ENCODE measurements around the gene GRID1.

DNA sequence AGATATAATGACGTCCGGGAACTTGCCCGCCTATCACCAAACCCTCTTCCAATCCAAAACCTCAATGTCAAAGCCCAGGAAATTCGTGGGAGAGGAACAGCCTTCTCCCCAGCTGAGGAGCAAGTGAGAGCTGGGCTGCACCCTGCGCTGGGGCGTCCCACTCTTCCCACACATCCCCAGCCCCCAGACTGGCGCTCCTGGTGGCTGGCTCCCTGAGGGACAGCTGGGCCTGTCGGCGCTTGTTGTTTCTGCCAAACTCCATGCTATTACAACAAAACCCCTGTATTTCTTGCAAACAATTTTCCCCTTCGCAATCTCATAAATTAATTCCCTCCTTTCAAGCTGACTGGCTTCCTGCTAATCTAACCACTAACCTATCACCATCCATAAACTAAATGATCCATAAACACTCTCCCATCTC, 53.0 kb downstream of the GRID1 start:
- TF ChIP-seq, protein P1, sequence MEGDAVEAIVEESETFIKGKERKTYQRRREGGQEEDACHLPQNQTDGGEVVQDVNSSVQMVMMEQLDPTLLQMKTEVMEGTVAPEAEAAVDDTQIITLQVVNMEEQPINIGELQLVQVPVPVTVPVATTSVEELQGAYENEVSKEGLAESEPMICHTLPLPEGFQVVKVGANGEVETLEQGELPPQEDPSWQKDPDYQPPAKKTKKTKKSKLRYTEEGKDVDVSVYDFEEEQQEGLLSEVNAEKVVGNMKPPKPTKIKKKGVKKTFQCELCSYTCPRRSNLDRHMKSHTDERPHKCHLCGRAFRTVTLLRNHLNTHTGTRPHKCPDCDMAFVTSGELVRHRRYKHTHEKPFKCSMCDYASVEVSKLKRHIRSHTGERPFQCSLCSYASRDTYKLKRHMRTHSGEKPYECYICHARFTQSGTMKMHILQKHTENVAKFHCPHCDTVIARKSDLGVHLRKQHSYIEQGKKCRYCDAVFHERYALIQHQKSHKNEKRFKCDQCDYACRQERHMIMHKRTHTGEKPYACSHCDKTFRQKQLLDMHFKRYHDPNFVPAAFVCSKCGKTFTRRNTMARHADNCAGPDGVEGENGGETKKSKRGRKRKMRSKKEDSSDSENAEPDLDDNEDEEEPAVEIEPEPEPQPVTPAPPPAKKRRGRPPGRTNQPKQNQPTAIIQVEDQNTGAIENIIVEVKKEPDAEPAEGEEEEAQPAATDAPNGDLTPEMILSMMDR (IDR thresholded peaks at IDR 0.05) = no peak
- no peak for TF ChIP-seq POLR2A (IDR thresholded peaks at IDR 0.05)

Measured in esophagus squamous epithelium (tissue), 4 donors.